SK-N-SH (cell line): ENCODE data around the gene ABCB4. TPM values are rescaled to one million over a fixed set of nuclear protein-coding genes. Genes with fewer than 3 reads are reported as not detected.

Experiments
- CTCF ChIA-PET: fragments of 300-600, 350-600 bp; formaldehyde crosslinking; extraction: SDS; loops from one replicate; lab custom pipeline; 2021; lab: Yijun Ruan, JAX
- POLR2A ChIA-PET: fragments of 350-600 bp; sonication (Branson Sonifier 250); formaldehyde crosslinking; extraction: SDS; loops from one replicate; lab custom pipeline; 2020; ENCODE audit warnings: antibody characterized with exemption, inconsistent platforms; lab: Yijun Ruan, JAX
- DNase-seq: peaks from one replicate; pipeline ENCODE4 v3.0.0; 2012
- H2AFZ ChIP-seq: fragments of 200-600 bp; sonication (generic); 2 replicates; pipeline ENCODE4 v1.8.1; 2016; ENCODE audit warnings: antibody characterized with exemption, mild to moderate bottlenecking, low read depth
- H3F3A ChIP-seq: fragments of 200-600 bp; sonication (generic); replicated peaks from 2 replicates; pipeline ENCODE3; 2016; ENCODE audit warnings: antibody characterized with exemption, mild to moderate bottlenecking; ENCODE audit not compliant: insufficient read depth
- H3K27ac ChIP-seq, 2 experiments: fragments of 200-500 bp in 1 of 2; fragments of 200-600 bp in 1 of 2; sonication (Bioruptor generic) in 1 of 2; sonication (generic), shearing (Covaris generic) in 1 of 2; 2 replicates each; pipeline versions ENCODE4 v1.5.1 to v1.6.1; 2014 to 2016; ENCODE audit warnings: low read depth in 2 of 2, inconsistent platforms in 1 of 2, low read length in 1 of 2, mild to moderate bottlenecking in 1 of 2, mixed read lengths in 1 of 2
- H3K27me3 ChIP-seq: fragments of 200-600 bp; sonication (generic), shearing (Covaris generic); 2 replicates; pipeline ENCODE4 v1.6.1; 2016; ENCODE audit warnings: mixed run types; ENCODE audit not compliant: insufficient read depth
- H3K36me3 ChIP-seq, 2 experiments: fragments of 200-500 bp in 1 of 2; fragments of 200-600 bp in 1 of 2; sonication (Bioruptor generic) in 1 of 2; sonication (generic) in 1 of 2; replicated peaks in 1 of 2; 2 replicates each; pipeline versions ENCODE3 to v1.5.1; 2014 to 2016; ENCODE audit warnings: low read length in 1 of 2, mild to moderate bottlenecking in 1 of 2; ENCODE audit not compliant: insufficient read depth in 2 of 2, control insufficient read depth in 1 of 2
- H3K4me1 ChIP-seq, 2 experiments: fragments of 200-500 bp in 1 of 2; fragments of 200-600 bp in 1 of 2; sonication (Bioruptor generic) in 1 of 2; sonication (generic), shearing (Covaris generic) in 1 of 2; 2 replicates each; pipeline versions ENCODE4 v1.5.1 to v1.6.1; 2014 to 2016; ENCODE audit warnings: low read depth in 1 of 2, low read length in 1 of 2, mixed run types in 1 of 2; ENCODE audit not compliant: insufficient read depth in 2 of 2, control insufficient read depth in 1 of 2
- H3K4me2 ChIP-seq: fragments of 200-600 bp; sonication (generic), shearing (Covaris generic); 2 replicates; pipeline ENCODE4 v1.6.1; 2017; ENCODE audit warnings: mixed run types
- H3K4me3 ChIP-seq, 2 experiments: fragments of 200-500 bp in 1 of 2; fragments of 200-600 bp in 1 of 2; sonication (Bioruptor generic) in 1 of 2; sonication (generic), shearing (Covaris generic) in 1 of 2; 2 replicates each; pipeline versions ENCODE4 v1.5.1 to v1.8.1; 2014 to 2016; ENCODE audit warnings: low read depth in 2 of 2, inconsistent platforms in 1 of 2, low read length in 1 of 2, mild to moderate bottlenecking in 1 of 2, mixed read lengths in 1 of 2, moderate library complexity in 1 of 2
- H3K79me2 ChIP-seq: fragments of 200-600 bp; sonication (generic); 2 replicates; pipeline ENCODE4 v1.8.1; 2017; ENCODE audit warnings: mild to moderate bottlenecking; ENCODE audit not compliant: insufficient read depth
- H3K9ac ChIP-seq: fragments of 200-600 bp; sonication (generic); 2 replicates; pipeline ENCODE4 v1.6.1; 2017; ENCODE audit warnings: mixed run types
- H3K9me2 ChIP-seq: fragments of 200-600 bp; sonication (generic); 2 replicates; pipeline ENCODE4 v1.6.1; 2017; ENCODE audit warnings: mixed run types
- H3K9me3 ChIP-seq: fragments of 200-600 bp; sonication (generic); 2 replicates; pipeline ENCODE4 v1.6.1; 2017; ENCODE audit warnings: mixed run types, mild to moderate bottlenecking, moderate library complexity
- H4K20me1 ChIP-seq: fragments of 200-600 bp; sonication (generic); 2 replicates; pipeline ENCODE4 v1.6.1; 2017; ENCODE audit warnings: mild to moderate bottlenecking, mixed run types; ENCODE audit not compliant: insufficient read depth
- EP300 ChIP-seq, 2 experiments: IDR thresholded peaks; 2 replicates each; pipeline versions ENCODE4 v1.4.0 to v1.6.1; 2012; ENCODE audit warnings: borderline replicate concordance in 1 of 2, low read depth in 1 of 2, low read length in 1 of 2
- FOSL2 ChIP-seq: IDR thresholded peaks from 2 replicates; pipeline ENCODE4 v1.4.0; 2012; ENCODE audit warnings: low read depth, mild to moderate bottlenecking, moderate library complexity, borderline replicate concordance
- FOXM1 ChIP-seq: IDR thresholded peaks from 2 replicates; pipeline ENCODE4 v1.4.0; 2012; ENCODE audit warnings: low read depth, mild to moderate bottlenecking
- GATA2 ChIP-seq: sonication (generic); formaldehyde crosslinking; IDR thresholded peaks from 2 replicates; pipeline ENCODE4 v1.5.0; 2020; ENCODE audit warnings: mild to moderate bottlenecking, missing genetic modification reagents
- IRF3 ChIP-seq: fragments of 150-350 bp; IDR thresholded peaks from 2 replicates; pipeline ENCODE4 v1.6.1; 2016; ENCODE audit warnings: mild to moderate bottlenecking, low read depth, low read length
- MAX ChIP-seq: IDR thresholded peaks from 2 replicates; pipeline ENCODE4 v1.4.0; 2012; ENCODE audit warnings: low read depth
- POLR2AphosphoS5 ChIP-seq: IDR thresholded peaks from 2 replicates; pipeline ENCODE4 v1.6.1; 2012; ENCODE audit warnings: low read depth, low read length
- RAD21 ChIP-seq: IDR thresholded peaks from 2 replicates; pipeline ENCODE4 v1.6.1; 2012; ENCODE audit warnings: mild to moderate bottlenecking, low read length
- RCOR1 ChIP-seq: fragments of 150-350 bp; IDR thresholded peaks from 2 replicates; pipeline ENCODE4 v1.6.1; 2017; ENCODE audit warnings: antibody characterized with exemption, low read length
- RFX5 ChIP-seq: IDR thresholded peaks from 2 replicates; pipeline ENCODE4 v1.6.1; 2012; ENCODE audit warnings: mild to moderate bottlenecking, improper control_type of control experiment, low read length
- RXRA ChIP-seq: IDR thresholded peaks from 2 replicates; pipeline ENCODE4 v1.4.0; 2012; ENCODE audit warnings: low read depth, mild to moderate bottlenecking, borderline replicate concordance
- TAF1 ChIP-seq: IDR thresholded peaks from 2 replicates; pipeline ENCODE4 v1.6.1; 2012; ENCODE audit warnings: low read depth, mild to moderate bottlenecking, low read length, moderate library complexity, borderline replicate concordance
- TCF12 ChIP-seq: IDR thresholded peaks from 2 replicates; pipeline ENCODE4 v1.4.0; 2012
- TEAD4 ChIP-seq: IDR thresholded peaks from 2 replicates; pipeline ENCODE4 v1.4.0; 2012; ENCODE audit warnings: mild to moderate bottlenecking, borderline replicate concordance; ENCODE audit not compliant: insufficient read depth
- USF2 ChIP-seq: fragments of 150-350 bp; IDR thresholded peaks from 2 replicates; pipeline ENCODE4 v1.6.1; 2017; ENCODE audit warnings: antibody characterized with exemption, low read length, low read depth, borderline replicate concordance
- WGBS: methylation state at CpG from one replicate; pipeline ENCODE4 v1.1.6; 2017; ENCODE audit warnings: low lambda C conversion rate; 5-methylcytosine and 5-hydroxymethylcytosine counted together
- polyA plus RNA-seq, 3 experiments: library from polyadenylated mRNA; depleted of rRNA; stranded (reverse); fragments of >200 nt; gene quantifications; 2 replicates each; pipeline ENCODE4 v1.2.3, GENCODE V29; 2012

The ABCB4 gene
- polyA plus RNA-seq, 1 of the 3 experiments (the other 2 are of a cell fraction): 0.18 TPM

- Histone ChIP-seq H3K4me2 (no peak overlapping the region), H3K9me2 (no peaks in the 10 kb centered on the region), H4K20me1 (no peaks in the 10 kb centered on the region), H3K36me3 (peaks cover 0 to 28% of the 10 kb centered on the region in 2 experiments), H3K79me2 (no peaks in the 10 kb centered on the region), H3K27ac (peak overlapping the region in 1 of 2 experiments; percentile 78; a peak in 2 of 4 replicates), H3K4me1 (peaks cover 0 to 27% of the 10 kb centered on the region in 2 experiments; a peak in 2 of 4 replicates), H3K9me3 (no peaks in the 10 kb centered on the region), H3K9ac (no peak overlapping the region), H3K27me3 (no peaks in the 10 kb centered on the region), H3K4me3 (no peak overlapping the region), H3F3A (no peaks in the 10 kb centered on the region), H2AFZ (no peak overlapping the region)
- POLR2A ChIA-PET: no interaction called here
- CTCF ChIA-PET: interaction anchor here (0.7 to 1.4 kb wide), 3 partner anchors 17 to 111 kb away, joined by 3 to 4 read pairs (median 3); no protein-coding TSS in a partner anchor
- 62% methylated on average over 5 of the region's 5 CpGs for WGBS
- DNase-seq: no peak
- TF ChIP-seq FOSL2: no peak
- TF ChIP-seq RFX5: no peak
- TF ChIP-seq EP300 (IDR thresholded peaks at IDR 0.05; ENCODE audit: borderline replicate concordance in 1 of 2, low read depth in 1 of 2, low read length in 1 of 2): no peak
- no peak for TF ChIP-seq MAX
- TF ChIP-seq RAD21: no peak
- no peak for TF ChIP-seq IRF3
These were observed 38.4 kb upstream of the ABCB4 start for GRCh38 chr7:87513735-87514335.

GRCh38 chr7:87512906-87513305 is 37.4 kb upstream of the ABCB4 start:
- no peaks in the 10 kb centered on the region for H3K79me2 ChIP-seq
- H3K9me3 ChIP-seq: no peaks in the 10 kb centered on the region
- no peak overlapping the region for H2AFZ ChIP-seq
- POLR2A ChIA-PET: no interaction called here
- H3K9ac ChIP-seq: no peak overlapping the region
- 24% methylated on average over 4 of the region's 4 CpGs for WGBS
- no peaks in the 10 kb centered on the region for H3K9me2 ChIP-seq
- DNase-seq: no peak
- no peaks in the 10 kb centered on the region for H4K20me1 ChIP-seq
- no peak overlapping the region for H3K4me2 ChIP-seq
- H3F3A ChIP-seq: no peaks in the 10 kb centered on the region
- H3K27ac ChIP-seq: peak overlapping the region in 1 of 2 experiments; percentile 78; a peak in 2 of 4 replicates
- CTCF ChIA-PET: interaction anchor here (0.8 to 1.4 kb wide), 3 partner anchors 9 to 373 kb away, joined by 3 read pairs; no protein-coding TSS in a partner anchor
- no peak overlapping the region for H3K4me3 ChIP-seq
- peaks cover 0 to 27% of the 10 kb centered on the region in 2 experiments; a peak in 2 of 4 replicates for H3K4me1 ChIP-seq
- peaks cover 0 to 34% of the 10 kb centered on the region in 2 experiments for H3K36me3 ChIP-seq
- TF ChIP-seq EP300 (IDR thresholded peaks at IDR 0.05; ENCODE audit: borderline replicate concordance in 1 of 2, low read depth in 1 of 2, low read length in 1 of 2): 0 out of 4 replicates have a peak, but pooled peaks of 1 of the 2 experiments have one; percentile 20
- no peak for TF ChIP-seq RXRA
- H3K27me3 ChIP-seq: no peaks in the 10 kb centered on the region

- POLR2A ChIA-PET: no interaction called here
- DNase-seq: no peak
- CTCF ChIA-PET: interaction anchor here (0.5 to 1.5 kb wide), 3 partner anchors 89 to 658 kb away, joined by 3 read pairs; partner anchors contain the start of gene ABCB1
- Histone ChIP-seq H3K4me1 (peaks cover 0 to 27% of the 10 kb centered on the region in 2 experiments; a peak in 2 of 4 replicates), H3K9me3 (no peaks in the 10 kb centered on the region), H3K27me3 (no peaks in the 10 kb centered on the region), H3K27ac (peak overlapping the region in 1 of 2 experiments; percentile 85; a peak in 2 of 4 replicates), H3K9ac (no peak overlapping the region), H3F3A (no peaks in the 10 kb centered on the region), H3K4me3 (no peak overlapping the region), H3K9me2 (no peaks in the 10 kb centered on the region), H3K36me3 (peaks cover 0 to 40% of the 10 kb centered on the region in 2 experiments), H3K4me2 (no peak overlapping the region), H4K20me1 (no peaks in the 10 kb centered on the region), H3K79me2 (no peaks in the 10 kb centered on the region), H2AFZ (no peak overlapping the region)
- WGBS: 12% methylated on average over 1 of the region's 1 CpG
- TF ChIP-seq TEAD4: no peak
- no peak for TF ChIP-seq POLR2AphosphoS5
- no peak for TF ChIP-seq FOXM1
- TF ChIP-seq USF2: no peak
- no peak for TF ChIP-seq GATA2 (CRISPR knock-in tag)
- TF ChIP-seq TAF1: no peak
- TF ChIP-seq MAX: no peak
- TF ChIP-seq RCOR1: no peak
- no peak for TF ChIP-seq RAD21
- no peak for TF ChIP-seq TCF12
These were observed 36.0 kb upstream of the ABCB4 start for GRCh38 chr7:87511510-87511909.
